Thyroid gland (tissue), 4 donors: Measurements from ENCODE around the gene CLCA2. TPM values are rescaled to one million over a fixed set of nuclear protein-coding genes. Genes with fewer than 3 reads are reported as not detected.

Source experiments
- DNase-seq, 2 donors: peaks; one replicate each; pipeline ENCODE4 v3.0.0-alpha.2; 2019
- H3K27ac ChIP-seq, 3 donors: fragments of 200-600 bp; sonication (generic); 1 replicate in 2 of 3; 2 replicates in 1 of 3; pipeline ENCODE4 v1.5.1; 2016 to 2019; ENCODE audit warnings: mild to moderate bottlenecking in 1 of 3, moderate library complexity in 1 of 3
- H3K27me3 ChIP-seq: fragments of 200-600 bp; sonication (generic); one replicate; pipeline ENCODE4 v1.5.1; 2019
- H3K36me3 ChIP-seq, 2 donors: fragments of 200-600 bp; sonication (generic); one replicate each; pipeline ENCODE4 v1.5.1; 2016 to 2019
- H3K4me1 ChIP-seq, 2 donors: fragments of 200-600 bp; sonication (generic); one replicate each; pipeline ENCODE4 v1.5.1; 2017 to 2019
- H3K4me3 ChIP-seq, 3 donors: fragments of 200-600 bp; sonication (generic); replicated peaks in 1 of 3; 1 replicate in 2 of 3; 2 replicates in 1 of 3; pipeline ENCODE4 v1.5.1; 2016; ENCODE audit warnings: mild to moderate bottlenecking in 1 of 3
- H3K9me3 ChIP-seq: fragments of 200-600 bp; sonication (generic); one replicate; pipeline ENCODE4 v1.5.1; 2017
- CTCF ChIP-seq, 6 experiments: fragments of 200-600 bp in 3 of 6; fragments of 450-650 bp in 3 of 6; sonication (generic) in 3 of 6; IDR thresholded peaks; one replicate each; pipeline ENCODE4 v1.5.1; 2016 to 2019; ENCODE audit warnings: antibody characterized with exemption in 6 of 6, mild to moderate bottlenecking in 2 of 6, inconsistent platforms in 1 of 6, moderate library complexity in 1 of 6
- POLR2A ChIP-seq, 2 donors: fragments of 450-650 bp; IDR thresholded peaks; one replicate each; pipeline ENCODE4 v1.6.1; 2017; ENCODE audit warnings: antibody characterized with exemption in 2 of 2, mild to moderate bottlenecking in 2 of 2, moderate library complexity in 1 of 2
- WGBS, 2 donors: methylation state at CpG; one replicate each; pipeline ENCODE4 v1.1.5; 2017; 5-methylcytosine and 5-hydroxymethylcytosine counted together
- intact Hi-C: fragments of 100-400 bp; cut with DNase I; formaldehyde crosslinking; loops from one replicate; pipeline ENCODE4 v1.15.1; 2023
- total RNA-seq, 4 donors: library from RNA; depleted of rRNA; stranded (reverse); fragments of >200 nt; gene quantifications; one replicate each; pipeline ENCODE4 v1.2.3, GENCODE V29; 2016

CLCA2 gene
- total RNA-seq, 4 donors from 2014 or later: not detected

DNA sequence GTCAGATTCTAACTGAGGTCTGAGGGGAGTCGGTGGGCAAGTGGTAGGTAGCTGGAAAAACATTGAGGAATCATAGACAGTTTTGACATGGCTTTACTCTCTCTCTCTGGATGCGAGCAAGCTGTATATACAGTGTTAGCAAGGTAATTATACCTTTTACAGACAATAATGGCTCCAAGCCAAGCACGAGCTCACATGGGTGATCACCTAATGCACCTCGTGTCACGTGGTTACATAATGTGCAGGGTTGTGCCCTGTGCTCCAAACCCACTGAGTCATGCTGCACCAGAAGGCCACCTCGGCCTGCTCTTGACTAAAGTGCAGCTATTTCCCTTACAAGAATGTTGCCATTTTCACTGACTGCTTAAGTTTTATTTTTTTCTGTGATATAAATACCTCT lies 7.6 kb upstream of the CLCA2 start:
- H3K27me3 ChIP-seq: peaks cover 3% of the 10 kb centered on the region
- no peaks in the 10 kb centered on the region for H3K36me3 ChIP-seq
- 62 to 63% methylated on average over 6 of the region's 6 CpGs for WGBS, 2 donors
- DNase-seq: no peak
- no peak overlapping the region for H3K27ac ChIP-seq
- intact Hi-C loops: no loop called here
- H3K4me1 ChIP-seq: no peaks in the 10 kb centered on the region
- no peaks in the 10 kb centered on the region for H3K9me3 ChIP-seq
- TF ChIP-seq CTCF (IDR thresholded peaks at IDR 0.05): no peak
- no peak for TF ChIP-seq POLR2A (IDR thresholded peaks at IDR 0.05)
- H3K4me3 ChIP-seq: no peak overlapping the region

DNA sequence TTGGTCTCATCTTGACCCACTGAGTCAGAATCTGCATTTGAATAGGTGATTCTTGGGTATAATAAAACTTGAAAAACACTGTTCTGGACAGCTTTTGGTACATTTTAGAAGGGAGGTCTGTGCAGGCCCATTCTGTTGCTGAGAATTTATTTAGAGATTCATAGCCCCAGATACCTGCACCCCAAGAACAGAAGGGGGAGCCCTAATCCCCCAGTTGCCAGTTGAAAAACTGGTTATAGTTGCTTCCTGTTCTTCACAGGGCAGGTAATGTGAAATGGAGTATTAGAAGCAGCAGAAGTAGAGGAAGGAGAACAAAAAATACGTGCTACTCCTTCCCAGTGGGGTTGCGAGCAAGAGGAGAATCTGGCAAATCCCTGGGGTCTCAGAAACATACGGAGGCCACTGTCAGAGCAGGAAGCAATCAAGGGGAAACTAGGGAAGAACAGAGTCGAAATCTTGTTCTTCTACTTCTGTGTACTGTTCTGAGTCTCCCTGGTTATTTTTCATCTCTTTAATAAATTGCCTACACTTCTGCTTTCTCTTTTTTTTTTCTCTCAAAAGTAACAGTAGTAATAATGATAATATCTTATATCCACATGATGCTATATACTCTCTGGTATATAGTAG lies 4.6 kb upstream of the CLCA2 start:
- Histone ChIP-seq H3K27me3 (peaks cover 3% of the 10 kb centered on the region), H3K36me3 (no peaks in the 10 kb centered on the region), H3K9me3 (no peaks in the 10 kb centered on the region), H3K4me3 (no peak overlapping the region), H3K4me1 (no peaks in the 10 kb centered on the region), H3K27ac (no peak overlapping the region)
- intact Hi-C loops: no loop called here
- WGBS, 2 donors: 25 to 42% methylated on average over 4 of the region's 4 CpGs
- TF ChIP-seq POLR2A (IDR thresholded peaks at IDR 0.05): no peak
- TF ChIP-seq CTCF (IDR thresholded peaks at IDR 0.05): peak in 4 of 6 experiments; percentile 24 to 64 (median 42)
- peak; percentile 17 to 50 for DNase-seq

GRCh38 chr1:86421601-86422280 lies 2.2 kb upstream of the CLCA2 start:
- H3K4me1 ChIP-seq: no peaks in the 10 kb centered on the region
- no peak for DNase-seq
- H3K4me3 ChIP-seq: no peak overlapping the region
- no peak overlapping the region for H3K27ac ChIP-seq
- WGBS, 2 donors: 60 to 73% methylated on average over 7 of the region's 7 CpGs
- no peaks in the 10 kb centered on the region for H3K9me3 ChIP-seq
- TF ChIP-seq CTCF (IDR thresholded peaks at IDR 0.05) (no peak), POLR2A (IDR thresholded peaks at IDR 0.05) (no peak)
- peaks cover 3% of the 10 kb centered on the region for H3K27me3 ChIP-seq
- H3K36me3 ChIP-seq: no peaks in the 10 kb centered on the region
- intact Hi-C loops: no loop called here

DNA sequence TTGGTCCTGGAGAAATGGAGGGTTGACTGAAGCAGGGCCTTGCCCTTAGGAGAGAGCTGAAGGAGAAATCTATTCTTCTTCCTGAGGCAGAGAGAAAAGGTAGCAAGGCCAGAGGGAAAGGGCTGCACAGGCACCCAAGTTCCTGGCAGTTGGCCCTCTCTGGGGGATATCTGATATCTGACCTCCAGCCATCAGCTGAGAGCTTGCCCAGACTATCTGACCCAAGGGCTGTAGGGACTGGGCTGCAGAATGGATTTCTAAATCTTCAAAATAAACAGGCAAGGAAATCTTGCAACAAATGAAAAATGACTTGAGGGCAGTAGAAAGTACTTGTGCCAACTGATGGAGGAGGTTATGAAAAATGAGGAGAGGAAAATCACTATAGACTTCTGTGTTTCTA lies 498 bp upstream of the CLCA2 start:
- H3K27ac ChIP-seq: no peak overlapping the region
- no peaks in the 10 kb centered on the region for H3K27me3 ChIP-seq
- no peak overlapping the region for H3K4me3 ChIP-seq
- DNase-seq: no peak
- H3K4me1 ChIP-seq: no peaks in the 10 kb centered on the region
- H3K36me3 ChIP-seq: no peaks in the 10 kb centered on the region
- intact Hi-C loops: no loop called here
- no peak for TF ChIP-seq CTCF (IDR thresholded peaks at IDR 0.05)
- TF ChIP-seq POLR2A (IDR thresholded peaks at IDR 0.05): no peak
- no peaks in the 10 kb centered on the region for H3K9me3 ChIP-seq

DNA sequence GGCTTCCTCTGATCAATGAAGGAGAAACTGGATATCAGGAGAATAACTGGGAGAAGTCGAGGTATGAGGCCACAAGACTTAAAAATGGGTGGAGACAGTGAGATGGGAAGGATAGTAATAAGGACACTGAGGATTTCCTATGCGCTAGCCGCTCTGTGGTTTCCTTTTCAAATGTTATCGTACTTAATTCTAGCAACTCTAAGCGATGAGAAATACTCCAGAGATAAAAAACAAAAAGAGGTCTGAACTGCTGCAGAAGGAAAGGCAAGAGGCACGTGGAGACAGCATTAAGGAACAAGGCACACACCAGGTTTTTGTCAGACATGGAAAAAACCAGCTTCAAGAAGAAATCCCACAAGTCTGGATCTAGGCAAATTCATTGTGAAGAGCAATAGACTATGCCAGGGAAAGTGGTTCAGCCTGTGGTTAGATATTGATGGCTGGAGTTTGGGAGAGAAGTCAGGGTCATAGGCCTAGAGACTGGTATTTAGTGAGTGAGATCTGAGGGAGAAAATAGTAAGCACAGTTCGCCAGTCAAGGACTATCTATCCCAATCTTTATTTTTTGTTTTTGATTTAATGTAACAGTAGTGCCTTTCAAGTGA lies 5.3 kb downstream of the CLCA2 start:
- TF ChIP-seq POLR2A (IDR thresholded peaks at IDR 0.05): no peak
- H3K27ac ChIP-seq: no peak overlapping the region
- intact Hi-C loops: no loop called here

More for the DNA sequence above, 5.3 kb downstream of the CLCA2 start:
- WGBS, 2 donors: 83 to 86% methylated on average over 7 of the region's 7 CpGs
- Histone ChIP-seq H3K36me3 (no peaks in the 10 kb centered on the region), H3K27me3 (no peaks in the 10 kb centered on the region), H3K4me3 (no peak overlapping the region), H3K9me3 (no peaks in the 10 kb centered on the region), H3K4me1 (peaks cover 0 to 13% of the 10 kb centered on the region in 2 donors)
- no peak for DNase-seq
